Measurements from ENCODE around the gene MIDN. TPM values are rescaled to one million over a fixed set of nuclear protein-coding genes. Genes with fewer than 3 reads are reported as not detected.

MIDN gene
- total RNA-seq, 4 donors from 2014 or later, result 89.0 to 153 (median 105) TPM

DNA sequence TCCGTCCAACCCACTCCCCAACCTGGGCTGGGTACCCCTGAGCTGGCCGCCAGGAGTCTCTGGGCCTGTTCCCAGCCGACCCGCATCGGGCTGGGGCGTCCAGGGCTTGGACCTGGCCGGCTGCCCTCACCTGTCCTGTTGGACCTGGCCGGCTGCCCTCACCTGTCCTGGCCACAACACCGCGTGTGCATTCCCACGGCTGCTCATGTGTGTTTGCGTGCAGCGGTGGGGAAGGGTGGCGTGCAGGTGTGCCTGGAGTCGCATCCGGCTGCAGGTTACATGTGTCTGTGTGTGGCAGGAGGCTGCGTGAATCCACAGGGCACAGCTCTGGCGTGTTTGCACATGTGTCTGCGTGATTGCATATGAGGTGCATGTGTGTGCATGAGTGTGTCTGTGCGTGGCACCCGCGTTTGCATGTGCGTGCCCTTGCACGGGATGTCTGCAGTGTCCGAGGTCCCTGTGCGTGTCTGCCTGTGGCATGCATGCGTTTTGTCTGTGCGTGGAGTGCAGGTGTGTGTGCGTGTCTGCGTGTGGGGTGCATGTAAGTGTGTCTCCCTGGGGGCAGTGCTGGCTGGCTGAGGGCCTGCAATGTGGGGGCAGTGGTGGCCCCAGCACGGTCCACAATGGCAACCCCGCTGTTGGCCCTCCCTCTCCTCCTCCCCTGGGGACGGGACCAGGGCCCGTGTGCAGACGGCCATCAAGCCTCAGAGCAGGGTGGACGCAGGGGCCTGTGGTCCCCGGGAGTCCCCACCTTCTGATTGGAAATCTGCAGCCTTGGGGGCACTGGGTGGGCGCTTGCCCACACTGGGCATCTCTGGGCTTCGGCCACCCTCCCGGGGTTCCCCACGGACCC lies 40.7 kb downstream of the MIDN start:
- DNase-seq (ENCODE audit: low spot score in 2 of 2), result no peak
- no peaks in the 10 kb centered on the region for H3K36me3 ChIP-seq
- H3K27ac ChIP-seq, result no peak overlapping the region
- H3K4me1 ChIP-seq, result peaks cover 11% of the 10 kb centered on the region
- no peak for TF ChIP-seq POLR2A (IDR thresholded peaks at IDR 0.05)
- no peak for TF ChIP-seq POLR2AphosphoS5 (IDR thresholded peaks at IDR 0.05)
- TF ChIP-seq, protein P1, sequence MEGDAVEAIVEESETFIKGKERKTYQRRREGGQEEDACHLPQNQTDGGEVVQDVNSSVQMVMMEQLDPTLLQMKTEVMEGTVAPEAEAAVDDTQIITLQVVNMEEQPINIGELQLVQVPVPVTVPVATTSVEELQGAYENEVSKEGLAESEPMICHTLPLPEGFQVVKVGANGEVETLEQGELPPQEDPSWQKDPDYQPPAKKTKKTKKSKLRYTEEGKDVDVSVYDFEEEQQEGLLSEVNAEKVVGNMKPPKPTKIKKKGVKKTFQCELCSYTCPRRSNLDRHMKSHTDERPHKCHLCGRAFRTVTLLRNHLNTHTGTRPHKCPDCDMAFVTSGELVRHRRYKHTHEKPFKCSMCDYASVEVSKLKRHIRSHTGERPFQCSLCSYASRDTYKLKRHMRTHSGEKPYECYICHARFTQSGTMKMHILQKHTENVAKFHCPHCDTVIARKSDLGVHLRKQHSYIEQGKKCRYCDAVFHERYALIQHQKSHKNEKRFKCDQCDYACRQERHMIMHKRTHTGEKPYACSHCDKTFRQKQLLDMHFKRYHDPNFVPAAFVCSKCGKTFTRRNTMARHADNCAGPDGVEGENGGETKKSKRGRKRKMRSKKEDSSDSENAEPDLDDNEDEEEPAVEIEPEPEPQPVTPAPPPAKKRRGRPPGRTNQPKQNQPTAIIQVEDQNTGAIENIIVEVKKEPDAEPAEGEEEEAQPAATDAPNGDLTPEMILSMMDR (IDR thresholded peaks at IDR 0.05), result no peak
- TF ChIP-seq EP300 (IDR thresholded peaks at IDR 0.05), result no peak
- no peak overlapping the region for H3K4me3 ChIP-seq
- H3K27me3 ChIP-seq, result peaks cover 97% of the 10 kb centered on the region
- no peaks in the 10 kb centered on the region for H3K9me3 ChIP-seq
- no CpG with 5 or more reads among the region's 41 CpGs for WGBS

DNA sequence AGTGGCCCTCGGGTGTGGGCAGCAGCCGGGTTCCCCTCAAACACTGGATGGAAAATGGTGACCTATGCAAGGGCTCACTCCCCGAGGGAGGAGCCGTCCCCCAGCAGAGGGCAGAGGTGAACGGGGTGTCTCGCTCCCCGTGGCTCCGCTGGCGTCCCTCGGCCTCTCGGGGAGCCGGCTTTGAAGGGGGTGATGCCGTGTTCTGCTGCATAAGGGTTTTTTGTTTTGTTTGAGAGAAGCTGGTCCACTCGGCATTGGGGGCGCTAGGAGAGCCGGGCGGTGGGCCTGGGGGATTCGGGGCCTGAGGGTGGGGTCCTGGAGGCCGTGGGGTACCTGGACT lies 41.3 kb downstream of the MIDN start:
- no peaks in the 10 kb centered on the region for H3K36me3 ChIP-seq
- H3K4me3 ChIP-seq, result no peak overlapping the region
- WGBS, result 62% methylated on average over 10 of the region's 19 CpGs
- H3K9me3 ChIP-seq, result no peaks in the 10 kb centered on the region
- no peak for TF ChIP-seq EP300 (IDR thresholded peaks at IDR 0.05)
- TF ChIP-seq POLR2A (IDR thresholded peaks at IDR 0.05), result no peak
- TF ChIP-seq POLR2AphosphoS5 (IDR thresholded peaks at IDR 0.05), result no peak
- TF ChIP-seq, protein P1 (IDR thresholded peaks at IDR 0.05), result no peak
- no peak for DNase-seq (ENCODE audit: low spot score in 2 of 2)
- H3K4me1 ChIP-seq, result peaks cover 11% of the 10 kb centered on the region
- peaks cover 97% of the 10 kb centered on the region for H3K27me3 ChIP-seq
- no peak overlapping the region for H3K27ac ChIP-seq

DNA sequence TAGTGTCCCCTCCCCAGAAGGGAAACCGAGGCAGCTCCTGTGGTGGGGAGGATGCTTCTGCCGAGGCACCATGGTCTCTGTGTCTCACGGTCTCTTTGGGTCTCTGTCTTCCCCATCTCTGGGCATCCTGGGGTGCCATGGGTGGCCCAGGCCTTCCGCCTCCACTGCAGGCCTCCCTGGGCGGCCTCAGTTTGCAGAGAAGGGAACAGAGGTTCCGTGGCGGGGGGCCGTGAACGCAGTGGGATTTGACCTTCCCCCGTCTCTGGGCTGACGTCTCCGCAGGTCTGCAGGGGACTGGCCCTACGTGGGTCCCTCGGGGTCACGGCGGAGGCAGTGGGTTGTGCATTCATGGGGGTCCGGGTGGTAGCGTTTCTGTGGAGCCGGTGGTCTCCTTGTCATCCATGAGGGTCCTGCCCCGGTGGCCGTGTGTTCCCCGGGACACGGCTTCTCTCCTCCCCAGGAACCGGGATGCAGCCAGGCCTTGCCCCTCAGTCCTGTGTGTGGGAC lies 41.9 kb downstream of the MIDN start:
- TF ChIP-seq, protein P1 (IDR thresholded peaks at IDR 0.05), result no peak
- TF ChIP-seq EP300 (IDR thresholded peaks at IDR 0.05) (no peak), POLR2AphosphoS5 (IDR thresholded peaks at IDR 0.05) (no peak), POLR2A (IDR thresholded peaks at IDR 0.05) (no peak)
- H3K4me3 ChIP-seq, result no peak overlapping the region
- no peak overlapping the region for H3K27ac ChIP-seq
- WGBS, result 59% methylated on average over 5 of the region's 24 CpGs
- DNase-seq (ENCODE audit: low spot score in 2 of 2), result no peak
- peaks cover 14% of the 10 kb centered on the region for H3K4me1 ChIP-seq
- peaks cover 97% of the 10 kb centered on the region for H3K27me3 ChIP-seq
- no peaks in the 10 kb centered on the region for H3K9me3 ChIP-seq
- H3K36me3 ChIP-seq, result no peaks in the 10 kb centered on the region

DNA sequence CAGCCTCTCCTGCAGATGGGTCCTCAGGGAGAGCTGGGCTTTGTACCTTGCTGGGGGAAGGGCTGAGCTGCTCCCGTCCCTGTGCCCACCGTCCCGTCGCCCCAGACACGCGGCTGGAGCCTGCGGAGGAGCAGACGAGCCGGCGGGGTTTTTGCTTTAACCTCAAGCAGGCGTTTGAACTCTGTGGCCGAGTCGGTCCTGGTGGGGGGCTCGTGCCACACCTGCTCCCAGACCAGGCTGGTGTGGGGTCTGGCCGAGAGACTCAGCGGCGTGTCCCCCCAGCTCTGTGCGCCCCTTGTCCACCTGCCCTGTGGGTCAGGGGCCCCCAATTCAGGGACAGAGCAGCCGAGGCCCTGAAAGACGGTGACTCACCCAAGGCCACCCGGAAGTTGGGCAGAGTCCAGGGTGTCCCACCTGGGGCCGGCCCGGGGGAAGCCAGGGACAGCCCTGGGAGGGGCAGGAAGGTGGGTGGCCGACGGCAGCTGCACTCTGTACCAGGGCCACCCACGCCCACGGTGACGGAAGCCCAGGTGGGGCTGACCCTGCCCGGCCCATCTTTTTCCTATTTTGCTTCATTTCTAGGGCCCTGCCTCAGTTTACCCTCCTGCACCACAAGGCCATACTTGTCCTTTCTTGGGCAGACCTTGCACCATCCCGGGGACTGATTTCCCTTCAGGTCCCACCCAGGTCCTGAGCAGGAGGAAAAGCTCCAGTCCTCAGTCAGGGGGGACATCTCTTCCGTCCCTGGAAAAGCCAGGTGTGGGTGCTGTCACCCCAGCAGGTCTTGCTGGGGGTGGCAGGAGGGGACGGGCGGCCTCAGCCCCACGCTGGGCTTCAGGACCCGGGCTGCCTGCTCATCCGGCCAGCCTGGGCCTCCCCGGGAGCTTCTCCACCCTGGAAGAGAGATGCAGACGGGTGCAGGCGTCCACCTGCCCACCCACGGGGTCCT lies 42.6 kb downstream of the MIDN start:
- peaks cover 100% of the 10 kb centered on the region for H3K27me3 ChIP-seq
- WGBS, result 64% methylated on average over 11 of the region's 40 CpGs
- TF ChIP-seq EP300 (IDR thresholded peaks at IDR 0.05) (no peak), POLR2AphosphoS5 (IDR thresholded peaks at IDR 0.05) (no peak), POLR2A (IDR thresholded peaks at IDR 0.05) (no peak)
- TF ChIP-seq, protein P1 (IDR thresholded peaks at IDR 0.05), result no peak

More for the DNA sequence above, 42.6 kb downstream of the MIDN start:
- H3K4me3 ChIP-seq, result no peak overlapping the region
- no peak for DNase-seq (ENCODE audit: low spot score in 2 of 2)
- peaks cover 17% of the 10 kb centered on the region for H3K4me1 ChIP-seq
- no peak overlapping the region for H3K27ac ChIP-seq
- H3K36me3 ChIP-seq, result no peaks in the 10 kb centered on the region
- H3K9me3 ChIP-seq, result no peaks in the 10 kb centered on the region

All from suprapubic skin (tissue), 4 donors.